ENCODE data around the gene PARP1.

The PARP1 gene

GRCh38 chr1:226411619-226412018 lies 3.7 kb upstream of the PARP1 start:
- no peak for DNase-seq (ENCODE audit: low spot score)
- TF ChIP-seq CTCF (IDR thresholded peaks at IDR 0.05; ENCODE audit: extremely low read depth, missing control alignments): no peak

- no peak for TF ChIP-seq CTCF (IDR thresholded peaks at IDR 0.05; ENCODE audit: extremely low read depth, missing control alignments)
- no peak for DNase-seq (ENCODE audit: low spot score)
Observed at GRCh38 chr1:226410958-226411357, 3.1 kb upstream of the PARP1 start.

GRCh38 chr1:226409392-226409791 lies 1.5 kb upstream of the PARP1 start:
- no peak for DNase-seq (ENCODE audit: low spot score)
- TF ChIP-seq CTCF (IDR thresholded peaks at IDR 0.05; ENCODE audit: extremely low read depth, missing control alignments): no peak

- no peak for TF ChIP-seq CTCF (IDR thresholded peaks at IDR 0.05; ENCODE audit: extremely low read depth, missing control alignments)
- DNase-seq (ENCODE audit: low spot score): no peak
Observed at GRCh38 chr1:226408285-226409184, 642 bp upstream of the PARP1 start.

- TF ChIP-seq CTCF (IDR thresholded peaks at IDR 0.05; ENCODE audit: extremely low read depth, missing control alignments): no peak
- no peak for DNase-seq (ENCODE audit: low spot score)
Observed at GRCh38 chr1:226407199-226407496, 745 bp downstream of the PARP1 start.

GRCh38 chr1:226406401-226406881 lies 1.5 kb downstream of the PARP1 start:
- no peak for TF ChIP-seq CTCF (IDR thresholded peaks at IDR 0.05; ENCODE audit: extremely low read depth, missing control alignments)

GRCh38 chr1:226405411-226405988 lies 2.4 kb downstream of the PARP1 start:
- DNase-seq (ENCODE audit: low spot score): peak; percentile 61
- no peak for TF ChIP-seq CTCF (IDR thresholded peaks at IDR 0.05; ENCODE audit: extremely low read depth, missing control alignments)

More at GRCh38 chr1:226406401-226406881, 1.5 kb downstream of the PARP1 start:
- no peak for DNase-seq (ENCODE audit: low spot score)
